NCI-H2171 (cell line): ENCODE results near the gene MEOX1.
"Not testable (repeated sequence)": the region's sequence is repeated elsewhere in the genome, so short reads cannot be mapped to it uniquely, and the experiment has no call there.

Experiments
- DNase-seq: peaks from one replicate; lab custom pipeline; 2025; lab: John Stamatoyannopoulos, UW

MEOX1 gene

DNA sequence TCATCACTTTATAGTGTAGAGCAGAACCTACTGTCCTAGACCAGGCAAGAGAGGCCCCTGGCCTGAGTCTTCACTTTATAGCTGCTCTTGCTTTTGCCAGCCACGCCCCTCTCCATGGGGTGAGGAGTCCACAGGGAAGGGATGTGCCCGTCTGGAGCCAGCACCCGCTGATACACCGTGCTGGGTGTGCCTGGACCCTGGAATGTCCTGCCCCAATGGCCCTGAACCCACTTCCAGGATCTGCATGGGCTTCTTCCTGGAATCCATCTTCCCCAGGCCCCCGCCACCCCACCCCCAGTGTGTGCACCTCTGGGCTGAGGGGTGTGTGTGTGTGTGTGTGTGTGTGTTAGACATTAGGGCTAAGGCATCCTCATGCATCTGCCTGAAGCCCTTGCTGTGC is 44.9 kb downstream of the MEOX1 start:
- no peak for DNase-seq

- DNase-seq: no peak
Observed at GRCh38 chr17:43616421-43616820, 45.3 kb downstream of the MEOX1 start.

- DNase-seq: no peak
Observed at GRCh38 chr17:43616029-43616351, 45.7 kb downstream of the MEOX1 start.

- DNase-seq: no peak
Observed at GRCh38 chr17:43615330-43616028, 46.2 kb downstream of the MEOX1 start.

- DNase-seq: no peak
Observed at GRCh38 chr17:43614561-43614960, 47.2 kb downstream of the MEOX1 start.

DNA sequence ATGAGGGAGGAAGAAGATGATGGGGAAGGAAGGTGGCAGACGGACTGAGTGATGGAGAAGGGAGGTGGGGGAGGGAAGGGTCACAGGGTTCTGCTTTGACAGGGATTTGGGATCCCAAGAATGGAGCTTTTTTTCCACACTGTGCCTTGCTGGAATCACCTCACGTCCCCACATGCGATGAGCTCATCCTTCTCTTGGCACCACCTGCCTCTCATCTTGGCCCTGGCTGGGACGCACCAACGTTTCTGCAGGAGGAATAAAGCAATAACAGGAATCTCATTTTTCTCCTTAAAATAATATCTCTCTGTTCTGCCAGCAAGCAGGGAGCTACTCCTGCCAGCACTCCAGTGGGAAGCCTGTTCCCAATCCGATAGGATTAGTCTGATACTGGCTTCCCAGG is 47.8 kb downstream of the MEOX1 start:
- no peak for DNase-seq

DNA sequence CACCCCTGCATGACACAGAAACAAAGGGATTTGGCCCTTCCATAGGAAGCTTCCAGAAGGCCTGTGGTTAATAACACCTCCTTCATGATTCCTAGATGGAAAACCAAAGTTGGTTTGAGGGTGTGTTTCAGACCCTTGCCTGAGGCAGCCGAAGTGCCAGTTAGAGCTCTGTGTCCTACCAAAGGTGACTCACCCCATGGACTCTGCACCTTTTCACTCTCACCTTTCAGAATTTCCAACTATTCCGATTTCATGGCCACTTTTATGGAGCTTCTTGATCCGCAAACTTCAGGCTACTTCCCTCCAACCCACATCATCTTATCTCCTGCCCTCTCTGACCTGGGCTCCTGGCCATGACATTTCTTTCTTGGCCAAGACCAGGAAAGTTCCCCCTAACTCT is 49.2 kb downstream of the MEOX1 start:
- DNase-seq: no peak

DNA sequence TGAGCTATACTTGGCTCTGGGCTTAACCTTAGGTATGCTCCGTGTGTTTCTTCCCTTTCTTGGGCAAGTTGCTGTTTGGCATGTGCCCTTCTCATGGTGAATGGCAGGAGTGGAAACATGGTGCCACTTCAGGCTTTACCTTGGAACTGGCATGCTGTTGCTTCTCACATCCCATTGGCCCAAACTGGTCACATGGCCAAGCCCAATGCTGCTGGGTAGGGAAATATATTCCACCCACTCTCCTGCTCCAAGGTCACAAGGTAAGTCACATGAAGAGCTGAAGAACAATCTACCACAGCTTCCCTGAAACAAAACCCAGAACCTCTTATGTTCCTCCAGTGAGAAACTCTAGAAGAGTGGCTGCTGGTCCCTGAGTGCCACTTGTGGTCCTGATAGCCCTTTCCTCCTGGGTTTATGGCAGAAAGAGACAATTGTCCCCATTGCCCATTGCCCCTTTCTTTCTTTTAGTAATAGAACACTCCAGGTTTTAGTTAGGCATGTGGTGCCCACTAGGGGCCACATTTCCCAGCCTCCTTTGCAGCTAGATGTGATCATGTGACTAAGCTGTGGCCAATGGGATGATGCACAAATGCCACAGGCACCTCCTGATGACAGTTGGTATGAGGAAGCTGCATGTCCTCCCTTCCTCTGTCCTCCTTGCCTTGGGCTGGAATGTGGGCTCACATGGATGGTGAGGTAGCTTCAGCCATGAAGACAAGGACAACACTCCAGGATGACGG is 50.3 kb downstream of the MEOX1 start:
- no peak for DNase-seq

GRCh38 chr17:43609613-43610385 is 51.9 kb downstream of the MEOX1 start:
- DNase-seq: no peak

- DNase-seq: no peak
Observed at GRCh38 chr17:43608313-43608712, 53.4 kb downstream of the MEOX1 start.

GRCh38 chr17:43604549-43604948 is 57.2 kb downstream of the MEOX1 start:
- DNase-seq: no peak

DNA sequence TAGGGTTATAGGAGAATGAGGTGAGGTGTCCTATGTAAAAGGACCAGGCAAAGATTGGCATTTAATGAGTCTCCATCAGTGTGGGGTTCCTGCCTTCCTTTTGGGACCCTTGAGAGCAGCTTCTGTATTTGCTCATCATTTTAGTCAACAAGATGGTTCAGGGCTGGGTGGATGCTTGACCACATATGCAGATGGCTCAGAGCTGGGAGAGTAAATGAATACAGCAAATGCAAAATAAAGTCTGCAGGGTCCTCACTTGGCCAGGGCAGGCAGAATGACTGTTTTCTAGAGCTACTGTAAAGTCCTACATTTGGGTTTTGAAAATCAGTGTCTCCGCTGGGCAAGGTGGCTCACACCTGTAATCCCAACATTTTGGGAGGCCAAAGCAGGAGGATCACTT is 58.4 kb downstream of the MEOX1 start:
- DNase-seq: no peak

DNA sequence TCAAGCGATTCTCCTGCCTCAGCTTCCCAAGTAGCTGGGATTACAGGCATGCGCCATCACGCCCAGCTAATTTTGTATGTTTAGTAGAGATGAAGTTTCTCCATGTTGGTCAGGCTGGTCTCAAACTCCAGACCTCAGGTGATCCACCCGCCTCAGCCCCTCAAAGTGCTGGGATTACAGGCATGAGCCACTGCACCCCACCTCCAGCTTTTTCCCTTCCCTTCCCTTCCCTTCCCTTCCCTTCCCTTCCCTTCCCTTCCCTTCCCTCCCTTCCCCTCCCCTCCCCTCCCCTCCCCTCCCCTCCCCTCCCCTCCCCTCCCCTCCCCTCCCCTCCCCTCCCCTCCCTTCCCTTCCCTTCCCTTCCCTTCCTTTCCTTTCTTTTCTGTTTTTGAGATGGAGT is 59.2 kb downstream of the MEOX1 start:
- not testable (repeated sequence) for DNase-seq

GRCh38 chr17:43601280-43602039 is 60.3 kb downstream of the MEOX1 start:
- no peak for DNase-seq

DNA sequence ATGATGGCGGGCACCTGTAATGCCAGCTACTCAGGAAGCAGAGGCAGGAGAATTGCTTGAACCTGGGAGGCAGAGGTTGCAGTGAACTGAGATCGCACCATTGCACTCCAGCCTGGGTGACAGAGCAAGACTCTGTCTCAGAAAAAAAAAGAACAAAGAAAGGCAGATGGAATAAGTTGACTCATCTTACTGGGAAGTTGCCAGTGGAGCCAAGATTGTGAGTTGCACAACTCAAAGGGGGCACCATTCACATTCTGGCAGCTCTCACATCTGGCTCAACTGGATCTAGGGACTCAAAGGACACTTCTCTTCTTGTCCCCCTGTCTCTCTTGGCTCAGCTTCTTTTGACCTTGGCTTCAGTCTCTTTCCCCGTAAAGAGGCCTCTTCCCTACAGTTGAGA is 61.9 kb downstream of the MEOX1 start:
- no peak for DNase-seq

- no peak for DNase-seq
Observed at GRCh38 chr17:43599046-43599395, 62.7 kb downstream of the MEOX1 start.

GRCh38 chr17:43598357-43599045 is 63.2 kb downstream of the MEOX1 start:
- no peak for DNase-seq

DNA sequence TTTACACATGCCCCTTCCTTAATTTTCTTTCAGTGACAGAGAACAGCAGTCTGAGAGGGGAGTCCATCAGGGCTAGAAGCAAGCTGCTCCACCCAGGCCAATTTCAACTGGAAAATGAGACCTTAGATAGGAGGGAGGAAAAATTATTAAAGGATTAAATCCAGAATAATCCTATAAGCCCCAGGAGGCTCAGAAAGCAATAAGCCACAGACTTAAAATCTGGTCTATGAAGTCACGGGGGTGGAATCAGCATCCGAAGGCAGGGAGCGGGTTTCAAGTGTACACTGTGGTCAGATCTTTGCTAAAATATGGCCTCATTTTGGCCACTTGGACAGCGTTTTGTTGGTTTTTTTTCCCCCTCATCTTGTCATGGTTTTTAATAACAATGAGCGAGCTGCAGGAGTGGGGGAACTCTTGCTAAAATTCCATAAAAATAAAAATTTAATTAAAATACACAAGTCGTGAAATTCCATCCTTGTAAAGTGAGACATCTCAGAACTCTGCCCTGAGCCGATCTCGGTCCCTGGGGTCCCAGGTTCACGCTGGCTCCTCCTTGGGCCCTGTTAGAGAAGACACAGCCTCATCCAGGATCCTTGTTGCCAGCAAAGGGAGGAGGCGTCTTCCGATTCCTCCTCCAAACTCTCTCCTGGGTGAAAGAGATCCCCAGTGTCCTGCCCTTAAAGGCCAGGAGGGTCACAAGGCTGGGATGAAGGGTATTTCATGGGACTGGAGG is 63.9 kb downstream of the MEOX1 start:
- no peak for DNase-seq

- no peak for DNase-seq
Observed at GRCh38 chr17:43595466-43595865, 66.3 kb downstream of the MEOX1 start.

- DNase-seq: no peak
Observed at GRCh38 chr17:43591779-43592562, 69.8 kb downstream of the MEOX1 start.
